Peyer's patch (tissue), 4 donors: ENCODE results near the gene KCNB1. TPM values are rescaled to one million over a fixed set of nuclear protein-coding genes. Genes with fewer than 3 reads are reported as not detected.

Source experiments
- DNase-seq, 3 donors: peaks; one replicate each; pipeline ENCODE4 v3.0.0-alpha.2; 2017 to 2019
- H3K27ac ChIP-seq, 4 donors: fragments of 200-600 bp; sonication (generic); one replicate each; pipeline ENCODE4 v1.5.1; 2016 to 2019
- H3K27me3 ChIP-seq, 2 donors: fragments of 200-600 bp; sonication (generic); one replicate each; pipeline ENCODE4 v1.5.1; 2019
- H3K36me3 ChIP-seq, 3 donors: fragments of 200-600 bp; sonication (generic); one replicate each; pipeline ENCODE4 v1.5.1; 2016 to 2019
- H3K4me1 ChIP-seq, 4 donors: fragments of 200-600 bp; sonication (generic); one replicate each; pipeline ENCODE4 v1.5.1; 2016 to 2019
- H3K4me3 ChIP-seq, 4 donors: fragments of 200-600 bp; sonication (generic); 1 replicate in 3 of 4; 2 replicates in 1 of 4; pipeline ENCODE4 v1.5.1; 2016 to 2019; ENCODE audit warnings: mild to moderate bottlenecking in 1 of 4
- H3K9me3 ChIP-seq, 4 donors: fragments of 200-600 bp; sonication (generic); one replicate each; pipeline ENCODE4 v1.5.1; 2016 to 2019; ENCODE audit warnings: mild to moderate bottlenecking in 1 of 4
- POLR2A ChIP-seq, 2 donors: fragments of 450-650 bp; IDR thresholded peaks; one replicate each; pipeline ENCODE4 v1.5.1; 2017; ENCODE audit warnings: antibody characterized with exemption in 2 of 2, mild to moderate bottlenecking in 2 of 2, moderate library complexity in 2 of 2
- total RNA-seq, 4 donors: library from RNA; depleted of rRNA; stranded (reverse); fragments of >200 nt; gene quantifications; one replicate each; pipeline ENCODE4 v1.1.0, GENCODE V29; 2016
- TF ChIP-seq, protein P1 (sequence below), 6 experiments: fragments of 450-650 bp in 4 of 6; fragments of 200-600 bp in 2 of 6; sonication (generic) in 1 of 6; IDR thresholded peaks; one replicate each; pipeline ENCODE4 v1.5.1; 2017 to 2019; ENCODE audit warnings: antibody characterized with exemption in 6 of 6, mild to moderate bottlenecking in 3 of 6, moderate library complexity in 1 of 6

The KCNB1 gene
- total RNA-seq, 4 donors from 2014 or later, result 0.35 to 0.85 (median 0.61) TPM

DNA sequence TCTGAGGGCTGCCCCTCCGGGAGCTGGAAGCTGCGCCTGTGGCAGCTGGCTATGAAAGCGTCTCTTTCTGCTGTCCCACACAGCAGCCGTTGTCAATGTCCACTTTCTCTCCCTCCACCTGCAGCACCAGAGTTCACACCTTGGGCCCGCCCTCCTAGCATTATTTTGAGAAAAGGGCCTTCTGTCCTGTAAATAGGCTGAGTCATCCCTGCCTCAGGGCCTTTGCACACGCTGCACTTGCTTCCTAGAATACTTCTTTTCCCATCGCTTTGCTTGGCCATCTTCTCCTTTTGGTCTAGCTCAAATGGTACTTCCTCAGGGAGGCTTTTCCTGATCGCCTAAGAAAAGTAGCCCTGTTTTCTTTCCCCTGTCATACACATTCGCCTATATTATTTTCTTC, 135.3 kb downstream of the KCNB1 start:
- Histone ChIP-seq H3K4me3 (no peak overlapping the region), H3K4me1 (peaks cover 0 to 8% (median 0%) of the 10 kb centered on the region in 4 donors), H3K36me3 (no peaks in the 10 kb centered on the region), H3K9me3 (no peaks in the 10 kb centered on the region), H3K27ac (no peak overlapping the region), H3K27me3 (no peaks in the 10 kb centered on the region)
- TF ChIP-seq, protein P1, sequence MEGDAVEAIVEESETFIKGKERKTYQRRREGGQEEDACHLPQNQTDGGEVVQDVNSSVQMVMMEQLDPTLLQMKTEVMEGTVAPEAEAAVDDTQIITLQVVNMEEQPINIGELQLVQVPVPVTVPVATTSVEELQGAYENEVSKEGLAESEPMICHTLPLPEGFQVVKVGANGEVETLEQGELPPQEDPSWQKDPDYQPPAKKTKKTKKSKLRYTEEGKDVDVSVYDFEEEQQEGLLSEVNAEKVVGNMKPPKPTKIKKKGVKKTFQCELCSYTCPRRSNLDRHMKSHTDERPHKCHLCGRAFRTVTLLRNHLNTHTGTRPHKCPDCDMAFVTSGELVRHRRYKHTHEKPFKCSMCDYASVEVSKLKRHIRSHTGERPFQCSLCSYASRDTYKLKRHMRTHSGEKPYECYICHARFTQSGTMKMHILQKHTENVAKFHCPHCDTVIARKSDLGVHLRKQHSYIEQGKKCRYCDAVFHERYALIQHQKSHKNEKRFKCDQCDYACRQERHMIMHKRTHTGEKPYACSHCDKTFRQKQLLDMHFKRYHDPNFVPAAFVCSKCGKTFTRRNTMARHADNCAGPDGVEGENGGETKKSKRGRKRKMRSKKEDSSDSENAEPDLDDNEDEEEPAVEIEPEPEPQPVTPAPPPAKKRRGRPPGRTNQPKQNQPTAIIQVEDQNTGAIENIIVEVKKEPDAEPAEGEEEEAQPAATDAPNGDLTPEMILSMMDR (IDR thresholded peaks at IDR 0.05), result no peak
- no peak for TF ChIP-seq POLR2A (IDR thresholded peaks at IDR 0.05)
- DNase-seq, result no peak

DNA sequence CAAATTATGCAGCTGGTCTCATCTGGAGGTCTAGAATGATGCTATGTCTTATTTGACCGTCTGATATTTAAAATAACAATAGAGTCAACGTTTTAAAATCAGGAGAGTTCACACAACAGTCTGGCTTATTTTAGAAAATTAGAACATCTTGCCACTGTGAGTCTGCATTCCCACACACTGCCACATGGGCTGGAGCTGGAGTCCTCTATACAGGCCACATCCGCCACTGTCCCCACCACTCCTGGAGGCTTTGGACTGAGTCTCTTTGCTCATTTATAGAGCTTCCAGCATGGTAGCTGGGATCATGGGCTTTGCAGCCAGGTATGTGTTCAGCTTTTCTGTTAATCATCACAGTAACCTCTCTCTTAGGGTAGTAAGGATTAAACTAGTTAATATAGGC, 135.8 kb downstream of the KCNB1 start:
- Histone ChIP-seq H3K27ac (no peak overlapping the region), H3K9me3 (no peaks in the 10 kb centered on the region), H3K4me1 (peaks cover 0 to 8% (median 0%) of the 10 kb centered on the region in 4 donors), H3K27me3 (no peaks in the 10 kb centered on the region), H3K36me3 (no peaks in the 10 kb centered on the region), H3K4me3 (no peak overlapping the region)
- no peak for TF ChIP-seq POLR2A (IDR thresholded peaks at IDR 0.05)
- TF ChIP-seq, protein P1 (IDR thresholded peaks at IDR 0.05), result no peak
- DNase-seq, result no peak

DNA sequence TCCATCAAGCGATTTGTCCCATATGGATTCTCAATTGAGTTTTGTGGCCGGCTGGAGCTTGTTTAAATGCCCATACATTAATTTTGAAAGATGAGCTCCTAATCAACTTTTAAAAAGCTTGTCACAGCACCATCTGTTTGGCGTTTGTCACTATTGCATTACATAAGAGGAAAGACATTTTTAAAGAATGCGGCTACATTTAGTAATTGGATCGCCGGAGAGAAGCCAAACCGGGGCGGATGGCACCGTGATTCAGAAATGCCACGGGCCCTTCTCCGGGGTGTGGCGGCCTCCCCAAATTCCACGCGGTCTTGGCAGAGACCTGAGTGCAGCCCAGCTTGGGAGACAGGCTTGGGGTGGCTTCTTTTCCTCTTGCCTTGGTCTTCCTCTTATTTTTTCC, 136.9 kb downstream of the KCNB1 start:
- TF ChIP-seq, protein P1 (IDR thresholded peaks at IDR 0.05), result no peak
- no peak for TF ChIP-seq POLR2A (IDR thresholded peaks at IDR 0.05)
- no peak for DNase-seq
- no peak overlapping the region for H3K4me3 ChIP-seq
- H3K9me3 ChIP-seq, result no peaks in the 10 kb centered on the region
- H3K27ac ChIP-seq, result peak overlapping the region in 1 of 4 donors; percentile 52
- no peaks in the 10 kb centered on the region for H3K36me3 ChIP-seq
- peaks cover 0 to 8% (median 0%) of the 10 kb centered on the region in 4 donors for H3K4me1 ChIP-seq
- no peaks in the 10 kb centered on the region for H3K27me3 ChIP-seq

DNA sequence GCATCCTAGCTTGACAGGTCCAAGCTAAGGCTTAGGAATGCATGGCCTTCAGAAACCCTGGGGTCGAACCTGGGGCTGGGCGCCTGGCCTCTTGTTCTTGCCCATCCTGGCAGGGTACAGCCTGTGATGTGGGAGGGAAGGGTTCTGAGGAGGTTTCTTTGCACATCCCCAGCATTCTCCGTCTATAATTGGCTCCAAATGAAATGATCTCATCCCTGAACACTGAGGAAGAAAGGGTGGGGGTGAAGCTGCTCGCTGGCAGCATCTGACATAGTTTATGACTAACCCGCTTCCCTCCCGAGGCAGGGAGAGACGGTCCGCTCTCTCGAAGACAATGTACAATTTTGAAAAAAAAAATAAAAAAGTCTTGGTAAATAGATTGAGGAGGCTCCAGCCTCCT, 137.5 kb downstream of the KCNB1 start:
- Histone ChIP-seq H3K9me3 (no peaks in the 10 kb centered on the region), H3K27ac (peak overlapping the region in 1 of 4 donors; percentile 52), H3K27me3 (no peaks in the 10 kb centered on the region), H3K4me1 (peaks cover 0 to 8% (median 0%) of the 10 kb centered on the region in 4 donors), H3K4me3 (no peak overlapping the region), H3K36me3 (no peaks in the 10 kb centered on the region)
- DNase-seq, result no peak
- no peak for TF ChIP-seq POLR2A (IDR thresholded peaks at IDR 0.05)
- TF ChIP-seq, protein P1 (IDR thresholded peaks at IDR 0.05), result no peak

DNA sequence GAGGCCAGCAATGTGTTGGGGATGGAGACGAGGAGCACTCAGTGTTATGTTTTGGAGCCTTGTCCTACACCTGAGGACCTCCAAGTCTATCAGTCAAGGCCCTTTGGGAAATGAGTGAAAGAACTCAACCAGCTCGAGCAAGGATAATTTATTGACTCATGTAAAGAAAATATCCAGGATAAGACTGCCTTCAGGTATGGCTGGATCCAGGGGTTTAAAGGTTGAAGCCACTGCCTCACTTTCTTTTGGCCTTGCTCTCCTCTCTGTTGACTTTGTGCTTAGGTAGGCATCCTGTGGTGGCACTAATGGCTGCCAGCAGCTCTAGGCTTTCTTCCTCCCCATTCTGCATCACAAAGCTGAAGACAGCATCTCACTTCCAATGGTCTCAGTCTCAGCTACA, 138.3 kb downstream of the KCNB1 start:
- Histone ChIP-seq H3K9me3 (no peaks in the 10 kb centered on the region), H3K4me3 (no peak overlapping the region), H3K27me3 (no peaks in the 10 kb centered on the region), H3K36me3 (no peaks in the 10 kb centered on the region), H3K27ac (peak overlapping the region in 1 of 4 donors; percentile 52), H3K4me1 (peaks cover 0 to 8% (median 0%) of the 10 kb centered on the region in 4 donors)
- no peak for TF ChIP-seq POLR2A (IDR thresholded peaks at IDR 0.05)
- TF ChIP-seq, protein P1 (IDR thresholded peaks at IDR 0.05), result no peak
- DNase-seq, result no peak

DNA sequence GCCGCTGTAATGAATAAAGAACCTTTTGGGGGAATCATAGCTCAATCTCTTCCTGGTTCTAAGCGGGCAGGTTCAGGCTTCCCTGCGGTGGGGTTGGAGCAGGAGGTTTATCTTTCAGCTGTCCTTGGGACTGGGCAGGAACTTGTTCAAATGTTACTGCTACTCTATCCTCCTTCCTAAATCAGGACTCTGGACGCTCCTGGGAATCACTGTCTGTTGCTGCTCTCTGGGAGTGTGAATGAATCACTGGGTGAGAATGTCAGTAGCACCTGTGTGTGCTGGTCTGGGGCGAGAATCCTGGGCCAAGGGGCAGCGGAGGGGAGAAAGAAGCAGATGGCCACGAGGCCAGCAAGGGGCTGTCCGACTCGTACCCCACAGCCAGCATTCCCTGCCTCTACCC, 139.2 kb downstream of the KCNB1 start:
- TF ChIP-seq, protein P1 (IDR thresholded peaks at IDR 0.05), result no peak
- no peak for TF ChIP-seq POLR2A (IDR thresholded peaks at IDR 0.05)
- Histone ChIP-seq H3K27ac (no peak overlapping the region), H3K27me3 (no peaks in the 10 kb centered on the region)

More for the DNA sequence above, 139.2 kb downstream of the KCNB1 start:
- Histone ChIP-seq H3K4me3 (no peak overlapping the region), H3K9me3 (no peaks in the 10 kb centered on the region), H3K4me1 (peaks cover 0 to 8% (median 0%) of the 10 kb centered on the region in 4 donors), H3K36me3 (no peaks in the 10 kb centered on the region)
- no peak for DNase-seq
